Esophagus muscularis mucosa (tissue), 4 donors: Measurements from ENCODE around the gene FAM24B. TPM values are rescaled to one million over a fixed set of nuclear protein-coding genes. Genes with fewer than 3 reads are reported as not detected.
"Not testable (repeated sequence)": the region's sequence is repeated elsewhere in the genome, so short reads cannot be mapped to it uniquely, and the experiment has no call there.

Experiments
- DNase-seq: peaks from one replicate; pipeline ENCODE4 v3.0.0-alpha.2; 2017; ENCODE audit errors: extremely low spot score
- H3K27ac ChIP-seq, 4 donors: fragments of 200-600 bp; sonication (generic); replicated peaks in 1 of 4; 1 replicate in 3 of 4; 2 replicates in 1 of 4; pipeline ENCODE4 v1.5.1; 2016 to 2019; ENCODE audit warnings: mild to moderate bottlenecking in 1 of 4
- H3K27me3 ChIP-seq, 4 donors: fragments of 200-600 bp; sonication (generic); one replicate each; pipeline versions ENCODE4 v1.5.1 to v1.6.0; 2016 to 2019
- H3K36me3 ChIP-seq, 4 donors: fragments of 200-600 bp; sonication (generic); one replicate each; pipeline ENCODE4 v1.5.1; 2016 to 2019
- H3K4me1 ChIP-seq, 4 donors: fragments of 200-600 bp; sonication (generic); one replicate each; pipeline ENCODE4 v1.5.1; 2016 to 2019
- H3K4me3 ChIP-seq, 4 donors: fragments of 200-600 bp; sonication (generic); 1 replicate in 2 of 4; 2 replicates in 2 of 4; pipeline ENCODE4 v1.5.1; 2016 to 2019; ENCODE audit warnings: mild to moderate bottlenecking in 4 of 4, moderate library complexity in 1 of 4
- H3K9me3 ChIP-seq, 4 donors: fragments of 200-600 bp; sonication (generic); 1 replicate in 3 of 4; 2 replicates in 1 of 4; pipeline ENCODE4 v1.5.1; 2016 to 2019
- EP300 ChIP-seq: sonication (generic); formaldehyde crosslinking; IDR thresholded peaks from one replicate; pipeline ENCODE4 v1.6.1; 2017; ENCODE audit warnings: antibody characterized with exemption
- POLR2A ChIP-seq: fragments of 450-650 bp; IDR thresholded peaks from one replicate; pipeline ENCODE4 v1.6.1; 2017; ENCODE audit warnings: antibody characterized with exemption, moderate library complexity, mild to moderate bottlenecking, low read depth
- POLR2AphosphoS5 ChIP-seq, 2 donors: sonication (generic); formaldehyde crosslinking; IDR thresholded peaks; one replicate each; pipeline ENCODE4 v1.6.1; 2017; ENCODE audit warnings: antibody characterized with exemption in 2 of 2
- WGBS: methylation state at CpG from one replicate; pipeline ENCODE4 v1.1.5; 2018; 5-methylcytosine and 5-hydroxymethylcytosine counted together
- intact Hi-C: fragments of 100-400 bp; cut with DNase I; formaldehyde crosslinking; loops from one replicate; pipeline ENCODE4 v1.15.1; 2023
- total RNA-seq, 4 donors: library from RNA; depleted of rRNA; stranded (reverse); fragments of >200 nt; gene quantifications; one replicate each; pipeline versions ENCODE4 v1.1.0 to v1.2.1, GENCODE V29; 2016
- TF ChIP-seq, protein P1 (sequence below), 3 experiments: fragments of 200-600 bp in 2 of 3; fragments of 450-650 bp in 1 of 3; sonication (generic) in 2 of 3; IDR thresholded peaks; one replicate each; pipeline ENCODE4 v1.5.1; 2017 to 2019; ENCODE audit warnings: antibody characterized with exemption in 3 of 3, mild to moderate bottlenecking in 2 of 3, moderate library complexity in 1 of 3

The FAM24B gene
- total RNA-seq, 4 donors from 2014 or later = 1.2 to 3.1 (median 2.7) TPM; not detected in 1

DNA sequence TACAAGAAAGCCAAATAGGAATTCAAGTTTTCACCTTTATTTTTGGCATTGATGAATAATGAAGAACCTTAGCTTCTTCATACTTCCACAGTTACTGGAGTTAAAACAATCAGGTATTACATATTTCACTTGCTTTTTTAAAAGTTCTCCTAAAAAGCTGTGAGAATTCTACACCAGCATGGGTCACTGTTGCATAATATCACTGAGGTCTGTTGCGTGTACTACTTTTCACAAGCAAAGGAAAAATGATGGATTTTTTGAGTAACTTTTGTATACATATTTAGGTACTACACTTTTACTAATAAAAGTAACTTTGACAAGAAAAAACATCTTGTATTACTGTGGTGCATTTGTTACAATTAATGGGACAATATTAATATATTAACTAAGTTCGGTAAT lies 15.2 kb downstream of the FAM24B start:
- Histone ChIP-seq H3K36me3 (no peaks in the 10 kb centered on the region), H3K27me3 (no peaks in the 10 kb centered on the region), H3K9me3 (no peaks in the 10 kb centered on the region), H3K4me3 (no peak overlapping the region), H3K27ac (no peak overlapping the region), H3K4me1 (peaks cover 0 to 8% (median 0%) of the 10 kb centered on the region in 4 donors)
- intact Hi-C loops = no loop called here
- 98% methylated on average over 2 of the region's 2 CpGs for WGBS
- TF ChIP-seq POLR2A = no peak
- DNase-seq = no peak

DNA sequence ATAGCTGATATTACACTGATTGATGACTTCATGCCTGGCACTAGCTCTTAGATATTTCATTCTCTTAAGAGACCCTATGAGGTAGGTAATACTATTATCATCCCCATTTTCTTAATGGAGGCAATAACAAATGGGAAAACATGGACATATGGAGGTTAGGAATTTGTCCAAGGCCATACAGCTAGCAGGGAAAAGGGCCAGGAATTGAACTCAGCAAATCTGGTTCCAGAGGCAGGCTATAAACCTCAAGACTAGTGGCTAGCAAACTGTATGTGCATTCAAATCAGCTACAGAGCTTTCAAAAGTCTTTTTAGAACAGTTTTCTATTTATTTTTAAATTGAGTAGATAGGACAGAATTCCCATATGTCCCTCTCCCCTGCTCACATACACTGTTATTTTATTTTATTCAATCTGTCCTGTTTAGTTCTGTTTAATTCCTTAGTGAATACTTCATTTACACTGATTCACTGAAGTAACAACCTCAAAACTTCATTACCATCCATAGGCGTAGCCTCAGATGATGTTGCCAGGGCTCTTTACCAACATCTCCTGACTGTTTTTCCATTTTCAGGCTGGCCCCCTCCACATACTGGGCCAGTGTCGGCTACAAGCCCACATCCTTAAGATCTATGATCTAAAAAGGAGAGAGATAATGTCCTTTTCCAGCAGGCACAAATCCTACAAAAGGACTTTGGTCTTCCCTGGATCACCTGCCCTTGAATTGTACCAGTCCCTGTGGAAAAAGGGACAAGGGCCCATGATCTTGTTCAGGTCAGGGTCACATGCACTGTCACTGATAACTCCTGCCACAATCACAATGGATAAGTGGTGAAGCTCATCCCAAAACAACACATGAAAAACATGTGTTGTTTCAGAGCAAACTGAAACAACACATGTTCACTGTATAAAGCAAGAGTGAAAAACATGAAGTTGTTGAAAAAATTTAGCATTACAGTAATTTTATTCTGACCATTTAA lies 15.9 kb downstream of the FAM24B start:
- Histone ChIP-seq H3K4me3 (no peak overlapping the region), H3K9me3 (no peaks in the 10 kb centered on the region), H3K27ac (no peak overlapping the region), H3K27me3 (no peaks in the 10 kb centered on the region), H3K4me1 (peaks cover 0 to 8% (median 0%) of the 10 kb centered on the region in 4 donors), H3K36me3 (no peaks in the 10 kb centered on the region)
- intact Hi-C loops = no loop called here
- no peak for DNase-seq
- WGBS = 85% methylated on average over 2 of the region's 2 CpGs
- TF ChIP-seq EP300 (no peak), POLR2A (no peak), POLR2AphosphoS5 (IDR thresholded peaks at IDR 0.05) (no peak)
- TF ChIP-seq, protein P1, sequence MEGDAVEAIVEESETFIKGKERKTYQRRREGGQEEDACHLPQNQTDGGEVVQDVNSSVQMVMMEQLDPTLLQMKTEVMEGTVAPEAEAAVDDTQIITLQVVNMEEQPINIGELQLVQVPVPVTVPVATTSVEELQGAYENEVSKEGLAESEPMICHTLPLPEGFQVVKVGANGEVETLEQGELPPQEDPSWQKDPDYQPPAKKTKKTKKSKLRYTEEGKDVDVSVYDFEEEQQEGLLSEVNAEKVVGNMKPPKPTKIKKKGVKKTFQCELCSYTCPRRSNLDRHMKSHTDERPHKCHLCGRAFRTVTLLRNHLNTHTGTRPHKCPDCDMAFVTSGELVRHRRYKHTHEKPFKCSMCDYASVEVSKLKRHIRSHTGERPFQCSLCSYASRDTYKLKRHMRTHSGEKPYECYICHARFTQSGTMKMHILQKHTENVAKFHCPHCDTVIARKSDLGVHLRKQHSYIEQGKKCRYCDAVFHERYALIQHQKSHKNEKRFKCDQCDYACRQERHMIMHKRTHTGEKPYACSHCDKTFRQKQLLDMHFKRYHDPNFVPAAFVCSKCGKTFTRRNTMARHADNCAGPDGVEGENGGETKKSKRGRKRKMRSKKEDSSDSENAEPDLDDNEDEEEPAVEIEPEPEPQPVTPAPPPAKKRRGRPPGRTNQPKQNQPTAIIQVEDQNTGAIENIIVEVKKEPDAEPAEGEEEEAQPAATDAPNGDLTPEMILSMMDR (IDR thresholded peaks at IDR 0.05) = no peak

DNA sequence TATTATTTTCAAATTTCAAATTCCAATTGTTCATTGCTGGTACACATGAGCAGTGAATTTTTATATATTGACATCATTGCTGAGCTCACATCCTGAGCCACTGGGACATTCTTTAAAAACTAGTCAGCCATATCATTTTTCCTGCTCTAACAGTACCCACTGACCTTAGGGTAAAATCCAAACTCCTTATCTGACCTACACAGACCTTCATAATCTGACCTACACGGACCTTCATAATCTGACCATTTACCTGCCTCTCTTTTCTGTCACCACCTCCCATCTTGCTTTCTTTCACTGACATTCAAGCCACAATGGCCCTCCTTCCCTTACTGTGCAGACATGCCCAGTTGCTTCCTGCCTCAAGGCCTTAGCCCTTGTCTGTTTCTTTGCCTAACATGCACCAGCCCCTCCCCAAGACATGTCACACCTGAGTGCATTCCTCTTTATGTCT lies 17.6 kb downstream of the FAM24B start:
- TF ChIP-seq POLR2A = no peak
- TF ChIP-seq, protein P1 (IDR thresholded peaks at IDR 0.05) = no peak
- TF ChIP-seq POLR2AphosphoS5 (IDR thresholded peaks at IDR 0.05) = no peak
- no peak for TF ChIP-seq EP300
- H3K27ac ChIP-seq = no peak overlapping the region
- 61% methylated on average over 1 of the region's 1 CpG for WGBS
- H3K36me3 ChIP-seq = no peaks in the 10 kb centered on the region
- intact Hi-C loops = no loop called here
- DNase-seq = no peak
- H3K9me3 ChIP-seq = no peaks in the 10 kb centered on the region
- H3K27me3 ChIP-seq = no peaks in the 10 kb centered on the region
- no peak overlapping the region for H3K4me3 ChIP-seq
- peaks cover 0 to 8% (median 0%) of the 10 kb centered on the region in 4 donors for H3K4me1 ChIP-seq

DNA sequence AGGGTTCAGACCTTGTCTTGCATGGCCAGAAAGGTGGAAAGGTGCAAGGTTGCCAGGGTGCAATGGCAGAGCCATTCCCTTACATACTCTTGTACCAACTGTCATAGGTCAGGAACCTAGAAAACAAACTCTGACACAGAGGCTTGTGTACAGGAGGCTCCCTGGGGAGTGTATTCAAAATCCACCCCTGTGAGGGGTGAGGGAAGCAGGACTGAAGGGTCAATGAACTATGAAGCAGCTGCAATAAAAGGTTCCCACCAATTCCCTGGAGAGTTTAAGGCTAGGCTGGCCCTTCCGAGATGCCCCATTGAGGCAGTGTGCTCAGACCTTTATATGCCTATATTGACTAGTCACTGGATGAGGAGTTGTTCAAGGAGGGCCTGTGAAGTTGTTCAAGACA lies 19.9 kb downstream of the FAM24B start:
- Histone ChIP-seq H3K27me3 (no peaks in the 10 kb centered on the region), H3K4me1 (peaks cover 0 to 2% (median 0%) of the 10 kb centered on the region in 4 donors), H3K27ac (no peak overlapping the region), H3K9me3 (no peaks in the 10 kb centered on the region), H3K36me3 (peaks cover 0 to 17% (median 3%) of the 10 kb centered on the region in 4 donors), H3K4me3 (no peak overlapping the region)
- 79% methylated on average over 1 of the region's 1 CpG for WGBS
- intact Hi-C loops = no loop called here
- no peak for DNase-seq
- TF ChIP-seq POLR2AphosphoS5 (IDR thresholded peaks at IDR 0.05) (no peak), EP300 (no peak)

DNA sequence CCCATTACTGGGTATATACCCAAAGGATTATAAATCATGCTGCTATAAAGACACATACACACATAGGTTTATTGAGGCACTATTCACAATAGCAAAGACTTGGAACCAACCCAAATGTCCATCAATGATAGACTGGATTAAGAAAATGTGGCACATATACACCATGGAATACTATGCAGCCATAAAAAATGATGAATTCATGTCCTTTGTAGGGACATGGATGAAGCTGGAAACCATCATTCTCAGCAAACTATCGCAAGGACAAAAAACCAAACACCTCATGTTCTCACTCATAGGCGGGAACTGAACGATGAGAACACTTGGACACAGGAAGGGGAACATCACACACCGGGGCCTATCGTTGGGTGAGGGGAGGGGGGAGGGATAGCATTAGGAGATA lies 21.3 kb downstream of the FAM24B start:
- H3K27ac ChIP-seq, H3K4me3 ChIP-seq, H3K9me3 ChIP-seq, DNase-seq, intact Hi-C loops, H3K27me3 ChIP-seq, H3K4me1 ChIP-seq: not testable (repeated sequence)
- peaks cover 0 to 29% (median 3%) of the 10 kb centered on the region in 4 donors for H3K36me3 ChIP-seq
- 100% methylated on average over 5 of the region's 5 CpGs for WGBS

DNA sequence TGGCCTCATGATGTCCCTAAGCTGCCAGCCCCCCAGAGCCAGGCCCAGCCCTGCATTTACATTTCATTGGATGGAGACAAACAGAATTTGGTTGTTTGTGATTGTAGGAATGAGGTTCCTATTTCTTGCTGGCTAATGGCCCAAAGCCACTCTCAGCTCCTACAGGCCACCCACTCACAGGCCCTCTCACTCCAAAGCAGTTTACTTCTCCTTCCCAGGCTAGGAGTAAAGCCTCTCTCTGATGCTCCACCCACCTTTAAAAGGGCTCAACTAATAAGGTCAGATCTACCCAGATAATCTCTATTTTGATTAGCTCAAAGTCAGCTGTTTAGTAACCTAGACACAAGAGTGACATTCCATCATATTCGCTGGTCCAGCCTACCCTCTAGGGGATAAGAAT lies 22.5 kb downstream of the FAM24B start:
- Histone ChIP-seq H3K27ac (no peak overlapping the region), H3K4me1 (no peaks in the 10 kb centered on the region), H3K9me3 (peaks cover 0 to 3% (median 0%) of the 10 kb centered on the region in 4 donors), H3K4me3 (no peak overlapping the region), H3K27me3 (no peaks in the 10 kb centered on the region), H3K36me3 (peaks cover 0 to 34% (median 3%) of the 10 kb centered on the region in 4 donors)
- intact Hi-C loops = no loop called here
- WGBS = 100% methylated on average over 1 of the region's 1 CpG
- TF ChIP-seq, protein P1 (IDR thresholded peaks at IDR 0.05) = no peak
- no peak for TF ChIP-seq POLR2A
- DNase-seq = no peak
